ENCODE data around the gene FXYD5.
"Not testable (repeated sequence)": the region's sequence is repeated elsewhere in the genome, so short reads cannot be mapped to it uniquely, and the experiment has no call there.

The FXYD5 gene

DNA sequence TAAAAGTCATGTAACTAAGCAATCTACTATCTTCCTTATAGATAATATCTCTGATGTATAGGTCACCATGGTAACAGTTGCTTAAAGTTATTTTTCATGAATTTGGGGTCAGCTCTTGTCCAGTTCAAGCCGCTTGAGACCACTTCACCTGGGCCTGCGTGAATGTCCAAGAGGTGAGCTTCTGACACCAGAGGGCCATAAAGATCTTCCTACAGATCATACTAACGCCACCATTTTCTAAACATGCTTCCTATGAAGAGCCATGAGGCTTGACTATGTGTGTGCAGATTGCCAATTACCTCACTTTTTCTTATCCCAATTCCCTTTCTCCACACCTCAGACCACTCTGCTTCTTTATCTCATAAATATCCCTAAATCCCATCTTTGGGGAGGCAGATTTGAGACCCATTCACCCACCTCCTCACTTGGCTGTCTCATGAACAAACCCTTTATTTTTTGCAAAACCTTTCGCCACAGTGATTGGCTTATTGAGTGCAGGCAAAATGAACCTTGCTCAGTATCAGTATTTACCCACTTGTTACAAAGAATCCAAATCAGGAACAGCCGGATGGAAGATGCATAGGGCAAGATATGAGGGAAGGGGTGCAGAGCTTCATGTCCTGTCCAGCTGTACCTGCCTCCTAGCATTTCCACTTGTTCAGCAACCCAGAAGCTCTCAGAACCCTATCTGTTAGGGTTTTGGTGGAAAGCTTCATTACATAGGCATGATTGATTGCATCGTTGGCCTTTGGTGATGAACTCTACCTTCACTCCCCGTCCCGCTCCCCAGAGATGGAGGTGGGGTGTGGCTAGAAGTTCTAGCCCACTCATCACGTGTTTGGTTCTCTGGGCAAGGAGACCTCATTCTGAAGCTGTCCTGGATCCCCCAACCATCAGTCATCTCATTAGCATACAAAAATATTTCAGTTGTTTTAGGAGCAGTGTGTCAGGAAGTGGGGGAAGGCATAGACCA lies 39.8 kb downstream of the FXYD5 start:
- TF ChIP-seq, protein P1, sequence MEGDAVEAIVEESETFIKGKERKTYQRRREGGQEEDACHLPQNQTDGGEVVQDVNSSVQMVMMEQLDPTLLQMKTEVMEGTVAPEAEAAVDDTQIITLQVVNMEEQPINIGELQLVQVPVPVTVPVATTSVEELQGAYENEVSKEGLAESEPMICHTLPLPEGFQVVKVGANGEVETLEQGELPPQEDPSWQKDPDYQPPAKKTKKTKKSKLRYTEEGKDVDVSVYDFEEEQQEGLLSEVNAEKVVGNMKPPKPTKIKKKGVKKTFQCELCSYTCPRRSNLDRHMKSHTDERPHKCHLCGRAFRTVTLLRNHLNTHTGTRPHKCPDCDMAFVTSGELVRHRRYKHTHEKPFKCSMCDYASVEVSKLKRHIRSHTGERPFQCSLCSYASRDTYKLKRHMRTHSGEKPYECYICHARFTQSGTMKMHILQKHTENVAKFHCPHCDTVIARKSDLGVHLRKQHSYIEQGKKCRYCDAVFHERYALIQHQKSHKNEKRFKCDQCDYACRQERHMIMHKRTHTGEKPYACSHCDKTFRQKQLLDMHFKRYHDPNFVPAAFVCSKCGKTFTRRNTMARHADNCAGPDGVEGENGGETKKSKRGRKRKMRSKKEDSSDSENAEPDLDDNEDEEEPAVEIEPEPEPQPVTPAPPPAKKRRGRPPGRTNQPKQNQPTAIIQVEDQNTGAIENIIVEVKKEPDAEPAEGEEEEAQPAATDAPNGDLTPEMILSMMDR (IDR thresholded peaks at IDR 0.05; ENCODE audit: low read depth, low read length, missing control alignments): peak; percentile 13
- no peak for DNase-seq (ENCODE audit: low read depth)
- no peak overlapping the region for H3K4me3 ChIP-seq (ENCODE audit: low read depth, low read length)

DNA sequence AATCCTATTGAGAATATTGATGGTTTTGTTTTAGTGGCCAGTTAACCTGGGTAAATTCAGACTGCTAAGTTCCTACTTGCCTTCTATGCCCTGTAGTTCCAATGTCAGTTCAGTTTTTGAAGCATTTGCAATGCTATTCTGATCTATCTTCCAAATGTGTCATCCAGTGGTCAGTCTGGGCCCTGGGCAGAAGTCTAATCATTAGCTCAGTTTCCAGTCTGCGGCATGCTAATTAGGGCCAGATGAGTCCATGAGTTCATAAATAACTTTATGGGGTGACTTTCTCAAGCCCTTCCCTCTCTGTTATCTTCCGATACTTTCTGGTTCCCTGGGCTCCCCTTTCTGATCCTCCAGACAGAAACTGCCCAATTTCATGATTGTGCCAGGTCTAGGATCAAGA lies 41.3 kb downstream of the FXYD5 start:
- no peak for DNase-seq (ENCODE audit: low read depth)
- TF ChIP-seq, protein P1 (IDR thresholded peaks at IDR 0.05; ENCODE audit: low read depth, low read length, missing control alignments): no peak
- H3K4me3 ChIP-seq (ENCODE audit: low read depth, low read length): no peak overlapping the region

DNA sequence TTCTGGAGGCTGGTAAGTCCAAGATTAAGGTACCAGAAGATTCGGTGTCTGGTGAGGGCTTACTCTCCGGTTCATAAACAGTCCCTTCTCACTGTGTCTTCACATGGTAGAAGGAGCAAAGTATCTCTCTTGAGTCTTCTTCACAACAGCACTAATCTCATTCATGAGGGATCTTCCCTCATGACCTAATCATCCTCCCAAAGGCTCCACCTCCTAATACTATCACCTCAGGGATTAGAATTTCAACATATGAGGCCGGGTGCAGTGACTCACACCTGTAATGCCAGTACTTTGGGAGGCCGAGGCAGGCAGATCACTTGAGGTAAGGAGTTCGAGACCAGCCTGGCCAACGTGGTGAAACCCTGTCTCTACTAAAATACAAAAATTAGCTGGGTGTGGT lies 42.3 kb downstream of the FXYD5 start:
- not testable (repeated sequence) for DNase-seq (ENCODE audit: low read depth); H3K4me3 ChIP-seq (ENCODE audit: low read depth, low read length)

DNA sequence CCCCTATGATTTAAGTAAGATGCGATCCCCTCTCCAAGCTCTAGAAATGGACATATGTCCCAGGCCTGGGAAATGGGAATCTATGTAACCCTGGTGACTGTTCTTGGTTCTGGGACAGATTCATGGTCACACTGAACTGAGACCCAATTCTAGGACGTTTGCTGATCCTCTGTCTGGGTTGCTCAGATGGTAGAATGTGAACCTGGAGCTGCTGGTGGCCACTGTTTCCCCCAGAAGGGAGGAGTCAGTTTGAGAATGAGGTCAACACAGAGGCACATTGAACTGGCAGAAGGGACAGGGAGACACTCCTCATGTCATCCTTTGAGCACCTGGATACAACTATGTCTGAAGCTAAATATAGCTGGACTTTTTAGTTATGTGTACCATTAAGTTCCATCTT lies 44.9 kb downstream of the FXYD5 start:
- TF ChIP-seq, protein P1 (IDR thresholded peaks at IDR 0.05; ENCODE audit: low read depth, low read length, missing control alignments): no peak
- DNase-seq (ENCODE audit: low read depth): no peak
- H3K4me3 ChIP-seq (ENCODE audit: low read depth, low read length): no peak overlapping the region

DNA sequence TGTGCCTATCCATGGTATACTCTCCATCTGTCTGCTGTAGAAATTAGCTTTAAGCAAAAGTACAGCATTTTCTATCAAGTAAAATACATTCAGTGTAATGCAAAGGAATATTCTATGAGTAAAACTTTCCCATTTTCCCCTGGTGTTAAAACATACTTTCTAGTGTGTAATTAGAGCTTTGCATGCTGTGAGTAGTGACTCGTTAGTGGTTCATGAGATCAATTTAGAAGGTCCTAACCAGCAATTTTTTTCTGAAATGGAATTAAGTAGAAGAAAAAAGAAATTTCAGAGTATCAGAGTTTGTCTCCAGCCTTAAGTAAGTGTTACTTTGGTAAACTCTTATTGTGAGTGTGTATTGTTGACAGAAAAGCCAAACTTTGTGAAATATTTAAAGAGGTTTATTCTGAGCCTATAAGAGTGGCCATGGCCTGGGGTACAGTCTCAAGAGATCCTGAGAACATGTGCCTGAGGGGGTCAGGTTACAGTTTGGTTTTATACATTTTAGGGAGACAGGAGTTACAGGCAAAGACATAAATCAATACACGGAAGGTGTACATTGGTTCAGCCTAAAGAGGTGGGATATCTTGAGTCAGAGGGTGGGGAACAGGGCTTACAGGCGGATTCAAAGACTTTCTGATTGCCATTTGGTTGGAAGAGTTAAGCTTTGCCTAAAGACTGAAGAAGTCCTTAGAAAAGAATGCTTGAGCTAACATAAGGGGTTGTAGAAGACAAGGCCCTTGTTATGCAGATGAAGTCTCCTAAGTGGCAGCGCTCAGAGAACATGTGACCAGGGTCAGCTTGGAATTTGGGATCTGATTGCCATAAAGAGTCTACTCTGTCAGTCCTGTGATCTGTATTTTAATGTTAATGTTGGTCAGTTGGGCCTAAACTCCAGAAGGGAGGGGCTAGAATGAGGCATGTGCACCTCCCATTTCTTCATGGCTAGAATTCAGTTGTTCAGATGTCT lies 48.5 kb downstream of the FXYD5 start:
- TF ChIP-seq, protein P1 (IDR thresholded peaks at IDR 0.05; ENCODE audit: low read depth, low read length, missing control alignments): no peak

DNA sequence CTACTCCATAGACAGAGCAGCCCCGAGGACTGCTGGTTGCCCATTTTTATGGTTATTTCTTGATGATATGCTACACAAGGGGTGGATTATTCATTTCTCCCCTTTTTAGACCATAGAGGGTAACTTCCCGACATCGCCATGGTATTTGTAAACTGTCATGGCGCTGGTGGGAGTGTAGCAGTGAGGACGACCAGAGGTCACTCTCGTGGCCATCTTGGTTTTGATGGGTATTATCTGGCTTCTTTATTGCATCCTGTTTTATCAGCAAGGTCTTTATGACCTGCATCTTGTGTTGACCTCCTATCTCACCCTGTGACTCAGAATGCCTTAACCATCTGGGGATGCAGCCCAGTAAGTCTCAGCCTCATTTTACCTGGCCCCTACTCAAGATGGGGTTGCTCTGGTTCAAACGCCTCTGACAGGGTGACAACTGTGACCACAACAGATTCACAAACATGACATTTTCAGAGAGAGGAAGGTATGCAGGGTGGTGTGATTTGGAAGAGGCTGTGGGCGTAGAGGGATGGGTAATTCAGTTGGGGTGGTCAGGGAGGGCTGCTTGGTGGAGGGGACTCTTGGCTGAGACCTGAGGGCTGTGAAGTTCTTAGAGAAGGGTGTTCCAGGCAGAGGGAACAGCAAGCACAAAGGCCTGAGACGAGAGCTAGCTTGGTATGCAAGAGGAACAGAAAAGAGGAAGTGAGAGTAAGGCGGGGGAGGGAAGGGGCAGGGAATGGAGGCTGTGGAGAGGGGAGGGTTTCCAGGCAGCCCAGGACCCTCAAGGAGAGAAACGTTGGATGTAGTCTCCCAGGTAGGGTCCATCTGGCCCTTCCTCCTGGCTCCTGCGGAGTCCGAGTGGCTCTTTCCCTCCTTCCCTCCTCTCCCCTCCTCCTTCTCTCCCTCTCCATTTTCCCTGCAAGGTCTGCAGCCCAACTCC lies 50.5 kb downstream of the FXYD5 start:
- H3K4me3 ChIP-seq (ENCODE audit: low read depth, low read length): no peak overlapping the region
- peak; percentile 85 for DNase-seq (ENCODE audit: low read depth)

More for the DNA sequence above, 48.5 kb downstream of the FXYD5 start:
- no peak overlapping the region for H3K4me3 ChIP-seq (ENCODE audit: low read depth, low read length)
- no peak for DNase-seq (ENCODE audit: low read depth)

More for the DNA sequence above, 50.5 kb downstream of the FXYD5 start:
- TF ChIP-seq, protein P1 (IDR thresholded peaks at IDR 0.05; ENCODE audit: low read depth, low read length, missing control alignments): no peak

Data from GM12864 (cell line).